ENCODE results near the gene SUCLA2.
"Not testable (repeated sequence)": the region's sequence is repeated elsewhere in the genome, so short reads cannot be mapped to it uniquely, and the experiment has no call there.

The SUCLA2 gene

DNA sequence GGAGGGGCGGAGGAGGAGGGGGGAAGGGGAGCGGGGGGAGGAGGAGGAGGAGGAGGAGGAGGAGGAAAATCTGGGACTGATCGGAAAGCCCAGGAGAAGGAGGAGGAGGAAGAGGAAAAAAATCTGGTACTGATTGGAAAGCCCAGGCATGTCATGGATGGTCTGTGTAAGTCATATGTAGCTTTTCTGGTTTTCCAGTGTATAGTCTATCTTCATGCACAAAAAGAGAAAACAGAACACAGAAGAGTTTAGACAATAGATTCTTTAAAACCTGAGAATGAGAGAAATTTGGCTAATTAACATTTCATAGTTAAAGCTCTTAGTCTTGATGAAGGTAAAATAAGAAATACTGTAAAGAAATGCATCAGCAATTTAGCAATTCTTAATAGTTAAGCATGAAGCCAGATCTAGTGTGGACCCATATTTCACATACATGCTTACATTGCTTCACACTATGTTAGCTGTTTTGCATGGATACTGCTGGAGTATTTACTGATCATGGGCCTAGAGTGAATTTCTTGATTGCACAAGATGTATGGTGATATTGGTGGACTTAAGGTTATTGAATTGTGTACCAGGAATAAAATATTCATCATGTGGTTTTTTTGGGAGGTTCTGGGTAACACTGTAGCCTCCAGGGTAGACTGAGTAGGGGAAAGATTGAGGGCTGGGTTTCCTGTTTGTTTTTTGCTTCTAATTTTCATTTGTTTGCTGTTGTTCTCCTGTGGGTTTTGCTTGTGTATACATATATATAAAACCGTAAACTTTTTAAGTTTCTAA lies 41.4 kb downstream of the SUCLA2 start:
- peaks cover 78 to 92% of the 10 kb centered on the region in 2 donors for H3K36me3 Mint-ChIP-seq
- H3K9me3 Mint-ChIP-seq, result peaks cover 25 to 31% of the 10 kb centered on the region in 2 donors
- H3K27ac Mint-ChIP-seq, result no peak overlapping the region
- no peak for DNase-seq
- no peak for ATAC-seq (replicated peaks)
- H3K4me3 Mint-ChIP-seq, result no peak overlapping the region
- peaks cover 9 to 15% of the 10 kb centered on the region in 2 donors for H3K4me1 Mint-ChIP-seq
- no peaks in the 10 kb centered on the region for H3K27me3 Mint-ChIP-seq

GRCh38 chr13:47957073-47957472 lies 44.0 kb downstream of the SUCLA2 start:
- Mint-ChIP-seq H3K4me3 (no peak overlapping the region), H3K27me3 (no peaks in the 10 kb centered on the region), H3K36me3 (peaks cover 73 to 90% of the 10 kb centered on the region in 2 donors), H3K4me1 (peaks cover 9 to 15% of the 10 kb centered on the region in 2 donors), H3K9me3 (peaks cover 25 to 31% of the 10 kb centered on the region in 2 donors), H3K27ac (no peak overlapping the region)
- DNase-seq, result no peak
- ATAC-seq (replicated peaks), result no peak

- H3K36me3 Mint-ChIP-seq, result peaks cover 76 to 91% of the 10 kb centered on the region in 2 donors
- ATAC-seq (replicated peaks), result peak; percentile 77 to 86
Observed at GRCh38 chr13:47955836-47956235, 45.2 kb downstream of the SUCLA2 start.

DNA sequence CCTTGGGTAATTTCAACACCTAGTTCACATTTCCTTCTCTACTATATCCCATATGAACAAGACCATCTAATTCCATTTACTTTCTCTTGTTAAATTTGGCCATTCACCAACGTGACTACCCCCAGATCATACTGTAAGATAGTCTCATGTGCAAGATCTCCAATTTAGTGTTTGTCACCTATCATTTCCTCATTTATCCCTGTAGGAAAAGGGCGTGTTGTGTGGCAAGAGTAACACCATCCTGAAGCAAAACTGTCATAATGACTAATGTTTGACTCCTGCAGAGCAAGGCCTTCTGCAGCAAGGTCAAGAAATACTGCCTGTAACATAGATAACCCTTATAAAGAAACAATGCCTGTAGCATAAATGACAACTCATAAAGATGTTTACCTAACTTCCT lies 51.3 kb downstream of the SUCLA2 start:
- H3K4me3 Mint-ChIP-seq, result no peak overlapping the region
- no peak overlapping the region for H3K27ac Mint-ChIP-seq
- DNase-seq (no peak), ATAC-seq (replicated peaks) (no peak)
- H3K4me1 Mint-ChIP-seq, result no peaks in the 10 kb centered on the region
- no peaks in the 10 kb centered on the region for H3K9me3 Mint-ChIP-seq
- H3K36me3 Mint-ChIP-seq, result peaks cover 49 to 66% of the 10 kb centered on the region in 2 donors
- H3K27me3 Mint-ChIP-seq, result no peaks in the 10 kb centered on the region

More at GRCh38 chr13:47955836-47956235, 45.2 kb downstream of the SUCLA2 start:
- peaks cover 9 to 15% of the 10 kb centered on the region in 2 donors for H3K4me1 Mint-ChIP-seq
- H3K9me3 Mint-ChIP-seq, result peaks cover 25 to 31% of the 10 kb centered on the region in 2 donors
- DNase-seq, result no peak
- peak overlapping the region; percentile 72 for H3K27ac Mint-ChIP-seq
- peak overlapping the region in 1 of 2 donors; percentile 28 for H3K4me3 Mint-ChIP-seq
- no peaks in the 10 kb centered on the region for H3K27me3 Mint-ChIP-seq

DNA sequence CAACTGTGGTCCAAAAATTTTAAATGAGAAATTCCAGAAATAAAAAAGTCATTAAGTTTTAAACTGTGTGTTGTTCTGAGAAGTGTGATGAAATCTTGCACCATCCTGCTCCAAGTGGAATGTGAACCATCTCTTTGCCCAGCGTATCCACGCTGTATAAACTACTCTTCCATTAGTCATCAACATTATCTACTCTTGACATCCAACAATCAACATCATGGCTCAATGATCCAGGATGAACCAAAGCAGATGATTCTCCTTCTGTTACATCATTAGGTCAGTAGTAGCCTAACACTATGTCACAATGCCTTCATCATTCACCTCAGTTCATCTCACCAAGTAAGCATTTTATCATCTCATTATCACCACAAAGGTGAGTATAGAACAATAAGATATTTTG lies 55.3 kb downstream of the SUCLA2 start:
- Mint-ChIP-seq H3K9me3 (no peaks in the 10 kb centered on the region), H3K36me3 (peaks cover 41 to 60% of the 10 kb centered on the region in 2 donors), H3K27me3 (no peaks in the 10 kb centered on the region), H3K4me1 (no peaks in the 10 kb centered on the region), H3K4me3 (no peak overlapping the region), H3K27ac (no peak overlapping the region)
- ATAC-seq (replicated peaks) (no peak), DNase-seq (no peak)

GRCh38 chr13:47945146-47945545 lies 55.9 kb downstream of the SUCLA2 start:
- not testable (repeated sequence) for ATAC-seq (replicated peaks); H3K4me1 Mint-ChIP-seq; H3K9me3 Mint-ChIP-seq; H3K27me3 Mint-ChIP-seq; H3K4me3 Mint-ChIP-seq; H3K27ac Mint-ChIP-seq; DNase-seq
- peaks cover 39 to 56% of the 10 kb centered on the region in 2 donors for H3K36me3 Mint-ChIP-seq

DNA sequence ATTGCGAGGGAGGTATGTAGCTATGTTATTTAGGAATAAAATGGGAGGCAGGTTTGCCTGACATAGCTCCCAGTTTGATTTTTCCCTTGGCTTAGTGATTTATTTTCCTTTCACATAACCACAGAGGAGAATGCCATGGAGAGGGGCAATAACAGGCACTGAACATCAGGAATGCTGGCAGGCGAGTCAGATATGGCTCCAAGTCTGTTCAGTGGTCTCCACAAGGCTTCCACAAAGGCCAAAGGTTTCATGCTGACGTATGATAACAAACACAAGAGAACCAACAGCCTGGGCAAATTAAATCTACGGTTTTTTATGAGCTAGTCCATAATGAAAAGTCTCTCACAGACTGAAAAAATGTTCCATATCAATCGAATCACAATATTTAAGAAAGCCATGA lies 66.7 kb downstream of the SUCLA2 start:
- Mint-ChIP-seq H3K27ac (no peak overlapping the region), H3K4me1 (peaks cover 0 to 6% of the 10 kb centered on the region in 2 donors), H3K27me3 (no peaks in the 10 kb centered on the region), H3K36me3 (peaks cover 28 to 30% of the 10 kb centered on the region in 2 donors), H3K9me3 (peaks cover 2 to 3% of the 10 kb centered on the region in 2 donors), H3K4me3 (no peak overlapping the region)
- DNase-seq (no peak), ATAC-seq (replicated peaks) (no peak)

DNA sequence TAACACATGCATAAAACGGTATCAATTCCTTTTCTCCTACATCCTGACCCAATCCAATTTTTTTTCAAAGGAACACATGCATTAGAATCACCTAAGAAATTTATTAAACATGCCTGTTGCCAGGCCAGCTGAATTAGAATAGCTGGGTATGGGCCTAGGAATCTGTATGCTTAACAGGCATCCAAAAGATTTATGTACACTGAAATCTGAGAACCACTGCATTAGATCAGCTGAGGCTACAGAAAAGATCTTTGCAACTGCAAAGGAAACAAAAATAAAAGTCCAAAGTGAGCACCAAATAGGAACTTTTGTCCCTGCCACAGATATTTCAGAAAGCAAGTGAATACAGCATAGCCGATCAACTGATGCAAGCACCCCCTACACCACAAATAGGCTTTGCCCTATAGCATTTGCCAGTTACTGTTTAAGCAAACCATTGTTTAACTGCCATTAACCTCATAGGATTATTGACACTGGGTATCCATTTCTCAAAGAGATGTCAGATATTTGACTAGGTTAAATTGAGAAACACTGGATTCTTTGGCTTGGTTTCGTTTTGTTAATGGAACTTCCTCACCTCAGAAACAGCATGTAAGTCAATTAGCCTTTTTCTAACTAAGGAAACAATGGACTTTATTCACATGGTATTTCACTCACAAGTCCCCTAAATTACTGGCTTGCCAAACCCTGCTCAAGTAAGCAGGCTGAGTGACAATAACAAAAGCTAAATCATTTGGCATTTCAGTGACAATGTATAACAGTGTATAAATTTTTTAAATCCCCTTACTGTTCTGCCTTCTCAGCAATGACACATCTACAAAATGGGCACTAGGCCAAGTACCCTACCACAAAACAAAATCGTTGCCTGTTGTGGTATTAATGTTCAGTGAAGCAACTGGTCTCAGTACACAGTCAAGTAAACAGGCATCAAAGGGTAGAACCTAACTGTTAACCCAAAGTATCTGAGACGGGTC lies 67.8 kb downstream of the SUCLA2 start:
- H3K4me1 Mint-ChIP-seq, result peaks cover 0 to 6% of the 10 kb centered on the region in 2 donors
- H3K9me3 Mint-ChIP-seq, result peaks cover 2 to 3% of the 10 kb centered on the region in 2 donors
- no peaks in the 10 kb centered on the region for H3K27me3 Mint-ChIP-seq
- DNase-seq, result no peak
- no peak for ATAC-seq (replicated peaks)
- H3K36me3 Mint-ChIP-seq, result peaks cover 18 to 21% of the 10 kb centered on the region in 2 donors
- H3K4me3 Mint-ChIP-seq, result no peak overlapping the region
- no peak overlapping the region for H3K27ac Mint-ChIP-seq

- Mint-ChIP-seq H3K4me3 (no peak overlapping the region), H3K27ac (peak overlapping the region; percentile 38), H3K4me1 (peaks cover 0 to 6% of the 10 kb centered on the region in 2 donors), H3K27me3 (no peaks in the 10 kb centered on the region), H3K36me3 (peaks cover 0 to 6% of the 10 kb centered on the region in 2 donors), H3K9me3 (no peaks in the 10 kb centered on the region)
- ATAC-seq (replicated peaks), result no peak
- DNase-seq, result no peak
Observed at GRCh38 chr13:47930649-47931165, 70.4 kb downstream of the SUCLA2 start.

DNA sequence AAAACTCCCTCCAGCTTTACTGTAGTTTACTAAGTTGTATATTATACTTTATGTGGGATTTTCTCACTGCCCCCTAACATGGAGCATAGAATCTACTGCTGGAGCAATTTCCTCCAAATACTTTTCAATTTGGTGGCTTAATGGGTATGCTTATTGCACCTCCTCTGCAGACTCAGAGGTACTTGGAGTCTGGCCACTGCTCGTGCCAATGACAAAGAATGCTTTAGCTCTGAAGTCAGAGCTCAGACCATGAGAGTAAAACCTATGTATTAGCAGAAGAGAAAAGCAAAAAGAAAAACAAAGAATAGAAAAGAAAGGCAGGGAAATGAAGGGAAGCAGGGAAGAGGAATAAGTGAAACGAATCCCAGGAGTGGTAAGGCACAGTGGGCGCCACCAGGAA lies 71.9 kb downstream of the SUCLA2 start:
- H3K27me3 Mint-ChIP-seq, result no peaks in the 10 kb centered on the region
- no peak overlapping the region for H3K4me3 Mint-ChIP-seq
- H3K36me3 Mint-ChIP-seq, result peaks cover 0 to 2% of the 10 kb centered on the region in 2 donors
- no peaks in the 10 kb centered on the region for H3K9me3 Mint-ChIP-seq
- peaks cover 0 to 6% of the 10 kb centered on the region in 2 donors for H3K4me1 Mint-ChIP-seq
- DNase-seq, result no peak
- no peak overlapping the region for H3K27ac Mint-ChIP-seq
- ATAC-seq (replicated peaks), result no peak

- H3K27me3 Mint-ChIP-seq, result no peaks in the 10 kb centered on the region
- peaks cover 14 to 31% of the 10 kb centered on the region in 2 donors for H3K4me1 Mint-ChIP-seq
- DNase-seq (peak; percentile 16), ATAC-seq (replicated peaks) (peak; percentile 62 to 75)
- peak overlapping the region in 1 of 2 donors; percentile 49 for H3K4me3 Mint-ChIP-seq
- H3K27ac Mint-ChIP-seq, result no peak overlapping the region
- H3K36me3 Mint-ChIP-seq, result peaks cover 15 to 42% of the 10 kb centered on the region in 2 donors
- peaks cover 16 to 18% of the 10 kb centered on the region in 2 donors for H3K9me3 Mint-ChIP-seq
Observed at GRCh38 chr13:47917022-47917574, 84.0 kb downstream of the SUCLA2 start.

DNA sequence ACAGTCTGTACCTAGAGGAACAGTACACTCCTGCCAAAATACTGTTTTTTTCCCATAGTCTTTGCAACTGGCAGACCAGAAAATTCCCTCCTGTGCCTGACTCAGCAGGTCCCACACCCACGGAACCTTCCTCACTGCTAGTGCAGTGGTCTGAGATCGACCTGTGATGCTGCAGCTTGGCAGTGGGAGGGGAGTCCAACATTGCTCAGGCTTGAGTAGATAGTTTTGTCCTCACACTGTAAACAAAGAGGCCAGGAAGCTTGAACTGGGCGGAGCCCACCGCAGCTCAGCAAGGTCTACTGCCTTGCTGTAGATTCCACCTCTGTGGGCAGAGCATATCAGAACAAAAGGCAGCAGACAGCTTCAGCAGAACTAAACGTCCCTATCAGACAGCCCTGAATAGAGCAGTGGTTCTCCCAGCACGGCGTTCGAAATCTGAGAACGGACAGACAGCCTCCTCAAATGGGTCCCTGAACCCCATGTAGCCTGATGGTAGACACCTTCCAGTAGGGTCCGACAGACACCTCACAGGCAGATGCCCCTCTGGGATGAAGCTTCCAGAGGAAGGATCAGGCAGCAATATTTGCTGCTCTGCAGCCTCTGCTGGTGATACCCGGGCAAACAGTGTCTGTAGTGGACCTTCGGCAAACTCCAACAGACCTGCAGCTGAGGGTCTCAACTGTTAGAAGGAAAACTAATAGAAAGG lies 92.7 kb downstream of the SUCLA2 start:
- H3K27ac Mint-ChIP-seq, result no peak overlapping the region
- DNase-seq (no peak), ATAC-seq (replicated peaks) (no peak)
- H3K27me3 Mint-ChIP-seq, result no peaks in the 10 kb centered on the region
- no peak overlapping the region for H3K4me3 Mint-ChIP-seq
- H3K4me1 Mint-ChIP-seq, result peaks cover 0 to 3% of the 10 kb centered on the region in 2 donors
- H3K36me3 Mint-ChIP-seq, result peaks cover 28 to 40% of the 10 kb centered on the region in 2 donors
- peaks cover 4 to 13% of the 10 kb centered on the region in 2 donors for H3K9me3 Mint-ChIP-seq

DNA sequence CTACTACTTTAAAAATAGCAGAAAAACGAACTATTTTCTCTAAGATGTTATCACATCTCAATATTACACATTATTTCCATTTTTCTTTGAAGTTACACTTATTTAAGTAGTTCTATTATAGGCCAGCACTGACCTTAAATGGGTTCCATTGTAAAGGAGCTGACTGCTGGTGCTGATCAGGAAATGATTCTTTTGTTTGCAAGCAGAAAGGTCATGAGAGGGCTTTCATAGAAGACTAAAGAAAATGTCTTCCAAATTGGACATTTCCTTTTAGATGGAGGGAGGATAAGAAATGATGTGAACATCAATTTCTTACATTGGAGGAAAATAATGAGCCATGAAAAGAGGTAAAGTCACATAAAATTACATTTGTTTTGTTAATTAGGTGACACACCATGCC lies 96.2 kb downstream of the SUCLA2 start:
- Mint-ChIP-seq H3K4me3 (no peak overlapping the region), H3K27me3 (no peaks in the 10 kb centered on the region), H3K4me1 (peaks cover 0 to 3% of the 10 kb centered on the region in 2 donors), H3K36me3 (peaks cover 31 to 38% of the 10 kb centered on the region in 2 donors), H3K27ac (peak overlapping the region; percentile 31), H3K9me3 (peaks cover 2 to 4% of the 10 kb centered on the region in 2 donors)
- ATAC-seq (replicated peaks) (no peak), DNase-seq (no peak)
